Measurements from ENCODE around the gene SEPTIN7. TPM values are rescaled to one million over a fixed set of nuclear protein-coding genes. Genes with fewer than 3 reads are reported as not detected.

Gene SEPTIN7
- total RNA-seq, 2 donors from 2014 or later, result 199 to 206 TPM

- no peaks in the 10 kb centered on the region for H3K9me3 Mint-ChIP-seq
- H3K4me1 Mint-ChIP-seq (ENCODE audit: low read depth), result peaks cover 50% of the 10 kb centered on the region
- H3K27me3 Mint-ChIP-seq (ENCODE audit: low read depth), result no peaks in the 10 kb centered on the region
- H3K27ac Mint-ChIP-seq, result peak overlapping the region; percentile 99
- DNase-seq (peak; percentile 79 to 84), ATAC-seq (replicated peaks in 1 of 2) (peak; percentile 46 to 56)
- H3K36me3 Mint-ChIP-seq (ENCODE audit: insufficient read depth in 2 of 2), result peaks cover 3 to 6% of the 10 kb centered on the region in 2 donors
- H3K4me3 Mint-ChIP-seq, result peak overlapping the region; percentile 99
Measured at GRCh38 chr7:35801392-35802101, 690 bp downstream of the SEPTIN7 start.

DNA sequence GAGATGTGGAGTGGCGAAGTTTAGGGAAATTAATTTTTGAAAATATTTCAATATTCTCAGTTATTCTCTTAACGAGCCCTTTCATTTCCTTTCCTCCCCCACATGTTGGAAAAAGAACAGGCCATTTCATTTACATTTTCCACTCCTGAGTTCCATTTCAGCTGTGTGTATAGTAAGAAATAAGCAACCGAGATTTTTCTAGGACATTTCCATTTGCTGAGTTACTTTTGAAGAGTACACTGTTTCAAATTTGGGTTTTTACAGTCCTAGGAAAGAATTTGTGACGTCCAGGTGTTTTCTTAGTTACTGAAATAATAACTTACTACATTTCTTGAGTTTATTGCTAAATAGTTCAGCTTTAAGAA is 1.2 kb downstream of the SEPTIN7 start:
- Mint-ChIP-seq H3K9me3 (no peaks in the 10 kb centered on the region), H3K27me3 (ENCODE audit: low read depth) (no peaks in the 10 kb centered on the region), H3K4me3 (peak overlapping the region; percentile 99), H3K4me1 (ENCODE audit: low read depth) (peaks cover 55% of the 10 kb centered on the region), H3K36me3 (ENCODE audit: insufficient read depth in 2 of 2) (peaks cover 3 to 6% of the 10 kb centered on the region in 2 donors), H3K27ac (peak overlapping the region; percentile 99)
- no peak for DNase-seq
- ATAC-seq (replicated peaks in 1 of 2), result no peak

DNA sequence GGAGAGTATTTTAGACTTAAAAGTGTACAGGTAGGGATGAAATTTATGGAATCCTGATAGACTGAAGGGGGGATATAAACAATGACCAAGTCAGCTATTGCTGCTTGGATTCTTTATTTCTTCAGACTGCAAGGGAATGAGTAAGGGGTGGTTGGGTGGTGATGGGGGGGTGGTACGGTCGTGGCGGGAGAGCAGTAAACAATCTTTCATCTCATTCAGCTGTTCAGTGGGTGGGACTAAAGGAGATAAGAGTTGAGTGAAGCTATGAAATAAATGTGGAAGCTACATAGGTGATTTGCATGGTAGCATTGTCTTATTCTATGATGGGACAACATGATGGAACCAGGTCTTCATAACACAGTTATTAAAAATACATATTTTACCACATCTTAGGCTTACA is 1.8 kb downstream of the SEPTIN7 start:
- Mint-ChIP-seq H3K36me3 (ENCODE audit: insufficient read depth in 2 of 2) (peaks cover 3 to 6% of the 10 kb centered on the region in 2 donors), H3K9me3 (no peaks in the 10 kb centered on the region), H3K27ac (peak overlapping the region; percentile 99), H3K4me1 (ENCODE audit: low read depth) (peaks cover 56% of the 10 kb centered on the region), H3K4me3 (peak overlapping the region; percentile 99), H3K27me3 (ENCODE audit: low read depth) (no peaks in the 10 kb centered on the region)
- DNase-seq (peak; percentile 23 to 40), ATAC-seq (replicated peaks in 1 of 2) (no peak)

- peak overlapping the region; percentile 6 for H3K27ac Mint-ChIP-seq
- H3K4me1 Mint-ChIP-seq (ENCODE audit: low read depth), result peaks cover 72% of the 10 kb centered on the region
- ATAC-seq (replicated peaks in 1 of 2) (no peak), DNase-seq (no peak)
- peaks cover 3 to 6% of the 10 kb centered on the region in 2 donors for H3K36me3 Mint-ChIP-seq (ENCODE audit: insufficient read depth in 2 of 2)
- no peaks in the 10 kb centered on the region for H3K9me3 Mint-ChIP-seq
- H3K4me3 Mint-ChIP-seq, result peak overlapping the region in 1 of 2 donors; percentile 84
- no peaks in the 10 kb centered on the region for H3K27me3 Mint-ChIP-seq (ENCODE audit: low read depth)
Measured at GRCh38 chr7:35804231-35804970, 3.5 kb downstream of the SEPTIN7 start.

GRCh38 chr7:35805876-35806275 is 5.0 kb downstream of the SEPTIN7 start:
- no peak for DNase-seq
- Mint-ChIP-seq H3K27ac (no peak overlapping the region), H3K36me3 (ENCODE audit: insufficient read depth in 2 of 2) (peaks cover 6 to 14% of the 10 kb centered on the region in 2 donors)

GRCh38 chr7:35816514-35816913 is 15.7 kb downstream of the SEPTIN7 start:
- no peak for ATAC-seq (replicated peaks in 1 of 2)
- H3K27ac Mint-ChIP-seq, result peak overlapping the region; percentile 81
- DNase-seq, result no peak
- peaks cover 10 to 13% of the 10 kb centered on the region in 2 donors for H3K36me3 Mint-ChIP-seq (ENCODE audit: insufficient read depth in 2 of 2)
- peak overlapping the region in 1 of 2 donors; percentile 57 for H3K4me3 Mint-ChIP-seq
- H3K4me1 Mint-ChIP-seq (ENCODE audit: low read depth), result peaks cover 81% of the 10 kb centered on the region
- peaks cover 0 to 2% of the 10 kb centered on the region in 2 donors for H3K9me3 Mint-ChIP-seq
- no peaks in the 10 kb centered on the region for H3K27me3 Mint-ChIP-seq (ENCODE audit: low read depth)

More at GRCh38 chr7:35805876-35806275, 5.0 kb downstream of the SEPTIN7 start:
- no peaks in the 10 kb centered on the region for H3K27me3 Mint-ChIP-seq (ENCODE audit: low read depth)
- H3K4me1 Mint-ChIP-seq (ENCODE audit: low read depth), result peaks cover 74% of the 10 kb centered on the region
- peaks cover 0 to 2% of the 10 kb centered on the region in 2 donors for H3K9me3 Mint-ChIP-seq
- no peak for ATAC-seq (replicated peaks in 1 of 2)
- H3K4me3 Mint-ChIP-seq, result peak overlapping the region; percentile 12 to 39

DNA sequence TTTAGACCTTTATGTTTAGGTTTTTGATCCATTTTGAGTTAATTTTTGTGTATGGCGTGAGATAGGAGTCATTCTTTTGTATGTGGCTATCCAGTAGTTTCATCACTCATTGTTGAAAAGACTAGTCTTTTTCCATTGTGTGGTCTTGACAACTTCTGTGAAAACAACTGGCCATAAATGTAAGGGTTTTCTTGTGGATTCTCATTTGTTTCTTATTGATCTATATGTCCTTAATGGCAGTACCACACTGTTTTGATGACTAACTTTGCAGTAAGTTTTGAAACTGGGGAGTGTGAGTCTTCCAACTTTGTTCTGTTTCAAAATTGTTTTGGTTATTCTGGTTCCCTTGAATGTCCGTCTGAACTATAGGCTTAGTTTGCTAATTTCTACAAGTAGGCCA is 16.3 kb downstream of the SEPTIN7 start:
- H3K4me1 Mint-ChIP-seq (ENCODE audit: low read depth), result peaks cover 76% of the 10 kb centered on the region
- H3K36me3 Mint-ChIP-seq (ENCODE audit: insufficient read depth in 2 of 2), result peaks cover 10 to 13% of the 10 kb centered on the region in 2 donors
- ATAC-seq (replicated peaks in 1 of 2), result peak; percentile 41 to 60
- peak overlapping the region in 1 of 2 donors; percentile 57 for H3K4me3 Mint-ChIP-seq
- H3K27me3 Mint-ChIP-seq (ENCODE audit: low read depth), result no peaks in the 10 kb centered on the region
- H3K9me3 Mint-ChIP-seq, result peaks cover 0 to 2% of the 10 kb centered on the region in 2 donors
- no peak for DNase-seq
- H3K27ac Mint-ChIP-seq, result peak overlapping the region; percentile 81

DNA sequence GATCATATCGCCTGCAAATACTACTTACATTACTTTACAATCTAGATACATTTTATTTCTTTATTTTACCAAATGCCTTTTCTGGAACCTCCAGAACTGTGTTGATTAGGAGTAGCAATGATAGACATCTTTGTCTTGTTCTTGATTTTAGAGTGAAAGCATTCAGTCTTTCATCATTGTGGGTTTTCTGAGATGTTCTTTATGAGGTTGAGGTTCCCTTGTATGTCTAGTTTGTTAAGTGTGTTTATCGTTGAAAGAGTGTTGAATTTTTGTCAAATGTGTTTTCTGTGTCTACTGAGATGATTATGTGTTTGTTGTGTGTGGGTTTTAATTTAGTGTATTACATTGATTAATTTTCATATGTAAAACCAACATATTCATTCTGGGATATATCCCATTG is 17.1 kb downstream of the SEPTIN7 start:
- DNase-seq (no peak), ATAC-seq (replicated peaks in 1 of 2) (peak; percentile 41 to 57)
- Mint-ChIP-seq H3K27me3 (ENCODE audit: low read depth) (no peaks in the 10 kb centered on the region), H3K4me1 (ENCODE audit: low read depth) (peaks cover 72% of the 10 kb centered on the region), H3K36me3 (ENCODE audit: insufficient read depth in 2 of 2) (peaks cover 10 to 15% of the 10 kb centered on the region in 2 donors), H3K9me3 (peaks cover 0 to 2% of the 10 kb centered on the region in 2 donors), H3K4me3 (peak overlapping the region; percentile 61 to 80), H3K27ac (peak overlapping the region; percentile 64)

- Mint-ChIP-seq H3K9me3 (peaks cover 0 to 2% of the 10 kb centered on the region in 2 donors), H3K4me1 (ENCODE audit: low read depth) (peaks cover 68% of the 10 kb centered on the region), H3K4me3 (peak overlapping the region; percentile 61 to 80), H3K36me3 (ENCODE audit: insufficient read depth in 2 of 2) (peaks cover 12 to 17% of the 10 kb centered on the region in 2 donors), H3K27ac (peak overlapping the region; percentile 64), H3K27me3 (ENCODE audit: low read depth) (no peaks in the 10 kb centered on the region)
- DNase-seq, result no peak
- ATAC-seq (replicated peaks in 1 of 2), result peak; percentile 35 to 41
Measured at GRCh38 chr7:35818513-35818912, 17.7 kb downstream of the SEPTIN7 start.

DNA sequence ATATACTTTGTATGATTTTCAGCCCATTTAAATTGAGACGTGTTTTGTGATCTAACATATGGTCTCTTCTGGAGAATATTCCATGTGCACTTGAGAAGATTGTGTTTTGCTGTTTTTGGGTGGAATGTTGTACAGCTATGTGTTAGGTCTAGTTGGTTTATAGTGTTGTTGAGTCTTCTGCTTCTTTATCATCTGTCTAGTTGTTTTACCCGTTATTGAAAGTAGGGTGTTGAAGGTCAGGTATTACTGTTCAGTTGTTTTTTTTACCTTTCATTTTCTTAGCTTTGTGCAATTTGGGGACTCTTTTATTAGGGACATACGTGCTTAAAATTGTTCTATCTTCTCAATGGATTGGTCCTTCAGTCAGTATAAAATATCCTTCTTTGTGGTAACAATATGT is 18.5 kb downstream of the SEPTIN7 start:
- Mint-ChIP-seq H3K36me3 (ENCODE audit: insufficient read depth in 2 of 2) (peaks cover 13 to 18% of the 10 kb centered on the region in 2 donors), H3K4me1 (ENCODE audit: low read depth) (peaks cover 60% of the 10 kb centered on the region), H3K4me3 (peak overlapping the region; percentile 61 to 80), H3K27ac (peak overlapping the region; percentile 88), H3K27me3 (ENCODE audit: low read depth) (no peaks in the 10 kb centered on the region), H3K9me3 (peaks cover 0 to 2% of the 10 kb centered on the region in 2 donors)
- ATAC-seq (replicated peaks in 1 of 2) (no peak), DNase-seq (no peak)

GRCh38 chr7:35819954-35820703 is 19.3 kb downstream of the SEPTIN7 start:
- Mint-ChIP-seq H3K4me1 (ENCODE audit: low read depth) (peaks cover 58% of the 10 kb centered on the region), H3K4me3 (peak overlapping the region; percentile 61 to 80), H3K27ac (peak overlapping the region; percentile 88), H3K27me3 (ENCODE audit: low read depth) (no peaks in the 10 kb centered on the region), H3K36me3 (ENCODE audit: insufficient read depth in 2 of 2) (peaks cover 9 to 15% of the 10 kb centered on the region in 2 donors), H3K9me3 (peaks cover 0 to 2% of the 10 kb centered on the region in 2 donors)
- DNase-seq, result no peak
- peak; percentile 45 to 46 for ATAC-seq (replicated peaks in 1 of 2)

- H3K27ac Mint-ChIP-seq, result no peak overlapping the region
- H3K9me3 Mint-ChIP-seq, result peaks cover 0 to 2% of the 10 kb centered on the region in 2 donors
- H3K36me3 Mint-ChIP-seq (ENCODE audit: insufficient read depth in 2 of 2), result peaks cover 9 to 12% of the 10 kb centered on the region in 2 donors
- no peak for ATAC-seq (replicated peaks in 1 of 2)
- H3K4me1 Mint-ChIP-seq (ENCODE audit: low read depth), result peaks cover 56% of the 10 kb centered on the region
- no peak for DNase-seq
- no peaks in the 10 kb centered on the region for H3K27me3 Mint-ChIP-seq (ENCODE audit: low read depth)
- no peak overlapping the region for H3K4me3 Mint-ChIP-seq
Measured at GRCh38 chr7:35820858-35821257, 20.0 kb downstream of the SEPTIN7 start.
